CD4-positive, alpha-beta T cell treated with Interleukin-2 at 100 ng/mL for 4 hours (primary cell): ENCODE data around the gene ASTN2.

Source experiments
- DNase-seq: peaks from one replicate; pipeline ENCODE4 v3.0.0-alpha.2; 2020; ENCODE audit warnings: low spot score

The ASTN2 gene

GRCh38 chr9:117415358-117415914 lies 579 bp upstream of the ASTN2 start:
- DNase-seq = no peak

- DNase-seq = no peak
These were observed 494 bp downstream of the ASTN2 start for GRCh38 chr9:117414220-117414905.

- DNase-seq = no peak
These were observed 1.3 kb downstream of the ASTN2 start for GRCh38 chr9:117413346-117414219.

- DNase-seq = no peak
These were observed 2.0 kb downstream of the ASTN2 start for GRCh38 chr9:117412841-117413240.

- DNase-seq = no peak
These were observed 2.7 kb downstream of the ASTN2 start for GRCh38 chr9:117412006-117412715.

- no peak for DNase-seq
These were observed 3.3 kb downstream of the ASTN2 start for GRCh38 chr9:117411547-117411946.

GRCh38 chr9:117409321-117409720 lies 5.5 kb downstream of the ASTN2 start:
- DNase-seq = no peak

GRCh38 chr9:117407436-117408022 lies 7.3 kb downstream of the ASTN2 start:
- no peak for DNase-seq

- no peak for DNase-seq
These were observed 8.7 kb downstream of the ASTN2 start for GRCh38 chr9:117405950-117406705.

GRCh38 chr9:117403848-117404247 lies 11.0 kb downstream of the ASTN2 start:
- DNase-seq = no peak

- DNase-seq = no peak
These were observed 11.4 kb downstream of the ASTN2 start for GRCh38 chr9:117403403-117403811.

- DNase-seq = no peak
These were observed 14.7 kb downstream of the ASTN2 start for GRCh38 chr9:117400171-117400570.

- DNase-seq = no peak
These were observed 19.7 kb downstream of the ASTN2 start for GRCh38 chr9:117395151-117395650.

- DNase-seq = no peak
These were observed 20.2 kb downstream of the ASTN2 start for GRCh38 chr9:117394655-117395054.

- no peak for DNase-seq
These were observed 21.9 kb downstream of the ASTN2 start for GRCh38 chr9:117392992-117393391.

- no peak for DNase-seq
These were observed 27.4 kb downstream of the ASTN2 start for GRCh38 chr9:117387422-117387821.

GRCh38 chr9:117379341-117379740 lies 35.5 kb downstream of the ASTN2 start:
- DNase-seq = no peak

GRCh38 chr9:117377046-117377445 lies 37.8 kb downstream of the ASTN2 start:
- DNase-seq = no peak

GRCh38 chr9:117375956-117376355 lies 38.9 kb downstream of the ASTN2 start:
- DNase-seq = no peak

GRCh38 chr9:117374076-117374725 lies 40.7 kb downstream of the ASTN2 start:
- DNase-seq = no peak
